DND-41 (cell line): ENCODE measurements around the gene HIVEP2.

Experiments used
- CTCF ChIP-seq: IDR thresholded peaks from 2 replicates; pipeline ENCODE4 v1.5.1; 2012; ENCODE audit warnings: borderline replicate concordance, low read length, moderate library complexity, mild to moderate bottlenecking; ENCODE audit not compliant: poor library complexity, severe bottlenecking; ENCODE audit errors: extremely low read depth
- EZH2 ChIP-seq: IDR thresholded peaks from 3 replicates; pipeline ENCODE4 v1.6.1; 2012; ENCODE audit warnings: borderline replicate concordance, low read depth, mild to moderate bottlenecking, moderate library complexity, low read length, inconsistent platforms; ENCODE audit not compliant: severe bottlenecking

- TF ChIP-seq CTCF = no peak
- TF ChIP-seq EZH2 = no peak
Observed at GRCh38 chr6:142805042-142805441, 139.9 kb downstream of the HIVEP2 start.
